CD14-positive monocyte (primary cell): ENCODE data around the gene TTC16. TPM values are rescaled to one million over a fixed set of nuclear protein-coding genes. Genes with fewer than 3 reads are reported as not detected.

ENCODE experiments used
- DNase-seq, 3 donors: peaks; one replicate each; pipeline ENCODE4 v3.0.0-alpha.2; 2011 to 2022
- H2AFZ ChIP-seq: 2 replicates; pipeline ENCODE4 v1.6.0; 2012; ENCODE audit warnings: mild to moderate bottlenecking, low read depth, low read length, inconsistent platforms; ENCODE audit not compliant: insufficient read depth, poor library complexity, severe bottlenecking
- H3K27ac ChIP-seq, 2 donors: 1 replicate in 1 of 2; 2 replicates in 1 of 2; pipeline ENCODE4 v1.5.1; 2012 to 2013; ENCODE audit warnings: low read length in 2 of 2, control low read depth in 1 of 2, inconsistent platforms in 1 of 2, low read depth in 1 of 2, mild to moderate bottlenecking in 1 of 2
- H3K27me3 ChIP-seq, 2 donors: one replicate each; pipeline versions ENCODE4 v1.6.0 to v1.6.1; 2011 to 2013; ENCODE audit warnings: low read length in 2 of 2; ENCODE audit not compliant: control insufficient read depth in 2 of 2, insufficient read depth in 2 of 2
- H3K36me3 ChIP-seq, 2 donors: replicated peaks in 1 of 2; 1 replicate in 1 of 2; 2 replicates in 1 of 2; pipeline versions ENCODE4 v1.5.1 to v1.6.1; 2012 to 2013; ENCODE audit warnings: low read length in 2 of 2, control low read depth in 1 of 2, inconsistent platforms in 1 of 2, mild to moderate bottlenecking in 1 of 2; ENCODE audit not compliant: insufficient read depth in 2 of 2, control insufficient read depth in 1 of 2
- H3K4me1 ChIP-seq, 2 donors: 1 replicate in 1 of 2; 2 replicates in 1 of 2; pipeline versions ENCODE4 v1.5.1 to v1.6.1; 2012 to 2013; ENCODE audit warnings: low read length in 2 of 2, control low read depth in 1 of 2, inconsistent platforms in 1 of 2, mild to moderate bottlenecking in 1 of 2, moderate library complexity in 1 of 2; ENCODE audit not compliant: insufficient read depth in 2 of 2, control insufficient read depth in 1 of 2
- H3K4me2 ChIP-seq: replicated peaks from 2 replicates; pipeline ENCODE3; 2012; ENCODE audit warnings: low read length, moderate library complexity, mild to moderate bottlenecking; ENCODE audit not compliant: poor library complexity, severe bottlenecking; ENCODE audit errors: extremely low read depth
- H3K4me3 ChIP-seq, 3 experiments: fragments of 200-600 bp in 1 of 3; sonication (generic) in 1 of 3; replicated peaks in 1 of 3; 1 replicate in 2 of 3; 2 replicates in 1 of 3; pipeline ENCODE4 v1.5.1; 2011 to 2013; ENCODE audit warnings: low read length in 3 of 3, mild to moderate bottlenecking in 3 of 3, control low read depth in 2 of 3, low read depth in 2 of 3, inconsistent platforms in 1 of 3, moderate library complexity in 1 of 3
- H3K79me2 ChIP-seq: 2 replicates; pipeline ENCODE4 v1.6.0; 2012; ENCODE audit warnings: mild to moderate bottlenecking, control low read depth, inconsistent platforms, low read length, moderate library complexity; ENCODE audit not compliant: insufficient read depth
- H3K9ac ChIP-seq: 2 replicates; pipeline ENCODE4 v1.6.0; 2017; ENCODE audit warnings: low read length, mild to moderate bottlenecking; ENCODE audit not compliant: insufficient read depth, poor library complexity, severe bottlenecking
- H3K9me3 ChIP-seq, 2 donors: replicated peaks in 1 of 2; 1 replicate in 1 of 2; 2 replicates in 1 of 2; pipeline versions ENCODE4 v1.5.1 to v1.6.1; 2012 to 2013; ENCODE audit warnings: low read length in 2 of 2, control low read depth in 1 of 2; ENCODE audit not compliant: control insufficient read depth in 1 of 2, insufficient read depth in 1 of 2
- H4K20me1 ChIP-seq: 2 replicates; pipeline ENCODE4 v1.6.0; 2012; ENCODE audit warnings: mild to moderate bottlenecking, low read length, control low read depth, moderate library complexity; ENCODE audit not compliant: insufficient read depth
- H3K27ac Mint-ChIP-seq, 7 donors: one replicate each; pipeline ENCODE4 v1.8.0; 2020; ENCODE audit warnings: mild to moderate bottlenecking in 7 of 7, mixed read lengths in 7 of 7, moderate library complexity in 6 of 7, inconsistent platforms in 2 of 7
- H3K27me3 Mint-ChIP-seq, 3 donors: one replicate each; pipeline ENCODE4 v1.8.0; 2021 to 2022; ENCODE audit warnings: low read depth in 3 of 3, mild to moderate bottlenecking in 3 of 3, mixed read lengths in 3 of 3, moderate library complexity in 3 of 3, inconsistent platforms in 1 of 3
- H3K36me3 Mint-ChIP-seq, 2 donors: one replicate each; pipeline ENCODE4 v1.8.0; 2020; ENCODE audit warnings: mixed read lengths in 2 of 2, inconsistent platforms in 1 of 2, mild to moderate bottlenecking in 1 of 2
- H3K4me1 Mint-ChIP-seq: one replicate; pipeline ENCODE4 v1.8.0; 2020; ENCODE audit warnings: mild to moderate bottlenecking, mixed read lengths
- H3K4me3 Mint-ChIP-seq, 2 donors: one replicate each; pipeline ENCODE4 v1.8.0; 2020; ENCODE audit warnings: mild to moderate bottlenecking in 2 of 2, mixed read lengths in 2 of 2, moderate library complexity in 1 of 2
- H3K9me3 Mint-ChIP-seq, 7 donors: one replicate each; pipeline ENCODE4 v1.8.0; 2020 to 2022; ENCODE audit warnings: mixed read lengths in 7 of 7, mild to moderate bottlenecking in 6 of 7, moderate library complexity in 6 of 7, inconsistent platforms in 2 of 7
- CTCF ChIP-seq: fragments of 200-600 bp; IDR thresholded peaks from one replicate; pipeline ENCODE4 v1.8.0; 2022; ENCODE audit warnings: antibody characterized with exemption, mild to moderate bottlenecking
- WGBS: methylation state at CpG from one replicate; pipeline ENCODE4 v1.1.5; 2013; ENCODE audit warnings: missing lambda C conversion rate; ENCODE audit not compliant: insufficient coverage; 5-methylcytosine and 5-hydroxymethylcytosine counted together
- intact Hi-C, 2 donors: fragments of 100-400 bp; cut with micrococcal nuclease; formaldehyde crosslinking; loops; one replicate each; pipeline versions ENCODE4 v1.15.0 to v1.15.1; 2023
- polyA plus RNA-seq, 3 donors: library from polyadenylated mRNA; depleted of rRNA in 1 of 3; unstranded in 2 of 3; stranded (reverse) in 1 of 3; fragments of 300-500 nt in 2 of 3; fragments of >200 nt in 1 of 3; fragmentation: Illumina TruSeq in 2 of 3; gene quantifications; 1 replicate in 2 of 3; 2 replicates in 1 of 3; pipeline ENCODE4 v1.2.3, GENCODE V29; 2012 to 2021

TTC16 gene
- polyA plus RNA-seq, 3 donors: 0.04 TPM; not detected in 2

- H3K4me3 Mint-ChIP-seq: no peak overlapping the region
- Histone ChIP-seq H3K4me1 (peaks cover 7 to 8% of the 10 kb centered on the region in 2 donors), H4K20me1 (no peaks in the 10 kb centered on the region), H3K4me2 (no peak overlapping the region), H3K36me3 (no peaks in the 10 kb centered on the region), H3K9ac (no peak overlapping the region), H3K4me3 (no peak overlapping the region), H3K79me2 (no peaks in the 10 kb centered on the region), H3K27ac (no peak overlapping the region), H3K27me3 (no peaks in the 10 kb centered on the region), H2AFZ (no peak overlapping the region), H3K9me3 (no peaks in the 10 kb centered on the region)
- H3K27ac Mint-ChIP-seq: no peak overlapping the region
- H3K36me3 Mint-ChIP-seq: no peaks in the 10 kb centered on the region
- peaks cover 2 to 3% (median 2%) of the 10 kb centered on the region in 3 donors for H3K27me3 Mint-ChIP-seq
- peaks cover 13% of the 10 kb centered on the region for H3K4me1 Mint-ChIP-seq
- TF ChIP-seq CTCF: no peak
- WGBS: 87% methylated on average over 4 of the region's 9 CpGs
- DNase-seq: no peak
- peaks cover 0 to 3% (median under 1%) of the 10 kb centered on the region in 7 donors for H3K9me3 Mint-ChIP-seq
- intact Hi-C loops: loop anchor here in 1 of 2 donors (10.0 kb wide), 1 partner anchor 90 kb away; no protein-coding TSS in a partner anchor
These were observed 20.8 kb upstream of the TTC16 start for GRCh38 chr9:127694890-127695720.

- Mint-ChIP-seq H3K27ac (peak overlapping the region in 1 of 7 donors; percentile 15), H3K27me3 (peaks cover 0 to 6% (median 1%) of the 10 kb centered on the region in 3 donors), H3K4me1 (peaks cover 13% of the 10 kb centered on the region), H3K36me3 (no peaks in the 10 kb centered on the region), H3K4me3 (no peak overlapping the region), H3K9me3 (peaks cover 0 to 5% (median 2%) of the 10 kb centered on the region in 7 donors)
- Histone ChIP-seq H3K9ac (no peak overlapping the region), H3K4me1 (peaks cover 7 to 8% of the 10 kb centered on the region in 2 donors), H4K20me1 (no peaks in the 10 kb centered on the region), H3K27ac (no peak overlapping the region), H3K27me3 (no peaks in the 10 kb centered on the region), H3K9me3 (no peaks in the 10 kb centered on the region), H3K4me3 (no peak overlapping the region), H2AFZ (peak overlapping the region; percentile 52), H3K79me2 (no peaks in the 10 kb centered on the region), H3K4me2 (no peak overlapping the region), H3K36me3 (no peaks in the 10 kb centered on the region)
- no peak for TF ChIP-seq CTCF
- intact Hi-C loops: loop anchor here in 1 of 2 donors (10.0 kb wide), 1 partner anchor 93 kb away; no protein-coding TSS in a partner anchor
- DNase-seq: no peak
- 100% methylated on average over 1 of the region's 5 CpGs for WGBS
These were observed 18.3 kb upstream of the TTC16 start for GRCh38 chr9:127697575-127697974.
